WTC11 (cell line): Measurements from ENCODE around the gene RXFP2. TPM values are rescaled to one million over a fixed set of nuclear protein-coding genes. Genes with fewer than 3 reads are reported as not detected.

Experiments
- ATAC-seq: fragments of 200-7000 bp; cut with Tn5 transposase; 2 replicates; pipeline ENCODE4 v1.10.0; 2021; ENCODE audit warnings: mild to moderate bottlenecking, moderate library complexity
- CTCF ChIA-PET: fragments of 300-600 bp; sonication (Branson Sonifier 250); formaldehyde crosslinking; loops from one replicate; lab custom pipeline; 2021; ENCODE audit warnings: antibody characterized with exemption; lab: Charles Lee
- POLR2A ChIA-PET: fragments of 350-600 bp; sonication (Branson Sonifier 250); formaldehyde crosslinking; loops from one replicate; lab custom pipeline; 2021; ENCODE audit warnings: antibody characterized with exemption; lab: Charles Lee
- DNase-seq: peaks from one replicate; pipeline ENCODE4 v3.0.0; 2021; ENCODE audit warnings: low spot score
- H3K27ac Mint-ChIP-seq: 2 replicates; pipeline ENCODE4 v1.8.0; 2021; ENCODE audit warnings: mixed read lengths
- H3K27me3 Mint-ChIP-seq: 2 replicates; pipeline ENCODE4 v1.8.0; 2021; ENCODE audit warnings: low read depth, mild to moderate bottlenecking, moderate library complexity, mixed read lengths
- H3K36me3 Mint-ChIP-seq: 2 replicates; pipeline ENCODE4 v1.8.0; 2021; ENCODE audit warnings: mixed read lengths
- H3K4me1 Mint-ChIP-seq: 2 replicates; pipeline ENCODE4 v1.8.0; 2022; ENCODE audit warnings: mixed read lengths
- H3K4me3 Mint-ChIP-seq: 2 replicates; pipeline ENCODE4 v1.8.0; 2021; ENCODE audit warnings: mild to moderate bottlenecking, moderate library complexity, mixed read lengths
- H3K9me3 Mint-ChIP-seq: 2 replicates; pipeline ENCODE4 v1.8.0; 2021; ENCODE audit warnings: mixed read lengths
- AFF4 ChIP-seq: sonication (generic); formaldehyde crosslinking; IDR thresholded peaks from 2 replicates; pipeline ENCODE4 v1.8.1; 2023; ENCODE audit warnings: mild to moderate bottlenecking, missing genetic modification reagents, borderline replicate concordance
- CDX4 ChIP-seq: fragments of 250-450 bp; sonication (Bioruptor Pico); IDR thresholded peaks from 2 replicates; pipeline ENCODE4 v1.9.0; 2021; ENCODE audit warnings: moderate library complexity, mild to moderate bottlenecking, inconsistent platforms, borderline replicate concordance
- ETV6 ChIP-seq: sonication (generic); formaldehyde crosslinking; IDR thresholded peaks from 2 replicates; pipeline ENCODE4 v1.8.1; 2022; ENCODE audit warnings: mild to moderate bottlenecking, missing genetic modification reagents
- GTF2I ChIP-seq: fragments of 250-450 bp; sonication (Bioruptor Pico); conservative IDR thresholded peaks from 2 replicates; pipeline ENCODE4 v1.4.0; 2021; ENCODE audit warnings: mild to moderate bottlenecking
- HMGA2 ChIP-seq: fragments of 250-450 bp; sonication (Bioruptor Pico); IDR thresholded peaks from 2 replicates; pipeline ENCODE4 v1.4.0; 2021; ENCODE audit warnings: mild to moderate bottlenecking, moderate library complexity
- IRF1 ChIP-seq: sonication (generic); formaldehyde crosslinking; IDR thresholded peaks from 2 replicates; pipeline ENCODE4 v1.8.0; 2023; ENCODE audit warnings: missing genetic modification reagents
- JAZF1 ChIP-seq: fragments of 250-450 bp; sonication (Bioruptor Pico); IDR thresholded peaks from 2 replicates; pipeline ENCODE4 v1.9.0; 2021; ENCODE audit warnings: moderate library complexity, mild to moderate bottlenecking, inconsistent platforms
- KAT7 ChIP-seq: sonication (generic); formaldehyde crosslinking; IDR thresholded peaks from 2 replicates; pipeline ENCODE4 v1.8.1; 2023; ENCODE audit warnings: missing genetic modification reagents, mild to moderate bottlenecking, borderline replicate concordance
- NFYB ChIP-seq: sonication (generic); formaldehyde crosslinking; conservative IDR thresholded peaks from 2 replicates; pipeline ENCODE4 v1.8.0; 2022; ENCODE audit warnings: low read depth, missing genetic modification reagents
- NR2C2 ChIP-seq: sonication (generic); formaldehyde crosslinking; IDR thresholded peaks from 2 replicates; pipeline ENCODE4 v1.8.0; 2022; ENCODE audit warnings: mild to moderate bottlenecking, missing genetic modification reagents
- NR3C1 ChIP-seq: sonication (generic); formaldehyde crosslinking; conservative IDR thresholded peaks from 2 replicates; pipeline ENCODE4 v1.8.1; 2023; ENCODE audit warnings: low read depth, mild to moderate bottlenecking, missing genetic modification reagents
- STAT6 ChIP-seq: sonication (generic); formaldehyde crosslinking; conservative IDR thresholded peaks from 2 replicates; pipeline ENCODE4 v1.8.1; 2023; ENCODE audit warnings: mild to moderate bottlenecking, low read depth, missing genetic modification reagents, moderate library complexity
- ZNF396 ChIP-seq: fragments of 250-450 bp; sonication (Bioruptor Pico); IDR thresholded peaks from 2 replicates; pipeline ENCODE4 v1.8.0; 2021; ENCODE audit warnings: mild to moderate bottlenecking, moderate library complexity, borderline replicate concordance
- ZNF671 ChIP-seq: fragments of 250-450 bp; sonication (Bioruptor Pico); IDR thresholded peaks from 2 replicates; pipeline ENCODE4 v1.8.0; 2021; ENCODE audit warnings: mild to moderate bottlenecking
- total RNA-seq: library from RNA; stranded (reverse); gene quantifications from 3 replicates; pipeline ENCODE4 v1.2.3, GENCODE V29; 2021

RXFP2 gene
- total RNA-seq, 1 experiment from 2014 or later = not detected

- TF ChIP-seq JAZF1 (CRISPR knock-in tag) (no peak), NR2C2 (no peak), CDX4 (CRISPR knock-in tag) (no peak)
Observed at GRCh38 chr13:31790992-31791391, 51.7 kb downstream of the RXFP2 start (continued).

- Mint-ChIP-seq H3K27ac (no peak overlapping the region), H3K4me3 (no peak overlapping the region), H3K9me3 (no peaks in the 10 kb centered on the region), H3K4me1 (0 out of 2 replicates have a peak, but pooled peaks cover 3% of the 10 kb centered on the region), H3K36me3 (no peaks in the 10 kb centered on the region), H3K27me3 (no peaks in the 10 kb centered on the region)
- ChIA-PET POLR2A (no interaction called here), CTCF (no interaction called here)
- ATAC-seq (no peak), DNase-seq (no peak)
- no peak for TF ChIP-seq STAT6 (CRISPR knock-in tag)
- no peak for TF ChIP-seq HMGA2
- TF ChIP-seq AFF4 (CRISPR knock-in tag) = no peak
- TF ChIP-seq KAT7 = no peak
- no peak for TF ChIP-seq IRF1
- TF ChIP-seq ETV6 (CRISPR knock-in tag) = no peak
Observed at GRCh38 chr13:31793246-31793645, 53.9 kb downstream of the RXFP2 start.

- ATAC-seq (no peak), DNase-seq (no peak)
- Mint-ChIP-seq H3K9me3 (no peaks in the 10 kb centered on the region), H3K36me3 (no peaks in the 10 kb centered on the region), H3K27ac (no peak overlapping the region), H3K4me3 (no peak overlapping the region), H3K27me3 (no peaks in the 10 kb centered on the region), H3K4me1 (0 out of 2 replicates have a peak, but pooled peaks cover 3% of the 10 kb centered on the region)
- no peak for TF ChIP-seq ZNF671 (CRISPR knock-in tag)
- no peak for TF ChIP-seq ETV6 (CRISPR knock-in tag)
- TF ChIP-seq NR3C1 = no peak
- no peak for TF ChIP-seq GTF2I (CRISPR knock-in tag)
- no peak for TF ChIP-seq AFF4 (CRISPR knock-in tag)
- TF ChIP-seq ZNF396 (CRISPR knock-in tag) = no peak
- no peak for TF ChIP-seq JAZF1 (CRISPR knock-in tag)
- TF ChIP-seq NFYB (CRISPR knock-in tag) = no peak
- POLR2A ChIA-PET = interaction anchor here (0.7 kb wide), 1 partner anchor 162 kb away, joined by 3 read pairs; no protein-coding TSS in a partner anchor
- CTCF ChIA-PET = no interaction called here
Observed at GRCh38 chr13:31794452-31794851, 55.1 kb downstream of the RXFP2 start.
